DOHH2 (cell line): ENCODE measurements around the gene MYO15A.
A peak's percentile ranks its signal among the peaks of the same experiment; 100 is the strongest.

ENCODE experiments used
- H3F3A ChIP-seq: fragments of 200-600 bp; sonication (generic), shearing (Covaris generic); 2 replicates; pipeline ENCODE4 v1.6.0; 2016; ENCODE audit warnings: antibody characterized with exemption, mild to moderate bottlenecking; ENCODE audit not compliant: control insufficient read depth, insufficient read depth
- H3K27ac ChIP-seq: fragments of 200-600 bp; sonication (generic); 2 replicates; pipeline ENCODE4 v1.5.1; 2014; ENCODE audit warnings: low read depth, mild to moderate bottlenecking, low read length, moderate library complexity
- H3K27me3 ChIP-seq: fragments of 200-600 bp; sonication (generic); 2 replicates; pipeline ENCODE4 v1.6.1; 2014; ENCODE audit warnings: mild to moderate bottlenecking, low read length, mixed read lengths; ENCODE audit not compliant: control insufficient read depth
- H3K36me3 ChIP-seq: fragments of 200-600 bp; sonication (generic); 2 replicates; pipeline ENCODE4 v1.6.1; 2014; ENCODE audit warnings: mild to moderate bottlenecking, low read length, moderate library complexity, mixed read lengths; ENCODE audit not compliant: control insufficient read depth
- H3K4me1 ChIP-seq: fragments of 200-600 bp; sonication (generic); 2 replicates; pipeline ENCODE4 v1.6.1; 2014; ENCODE audit warnings: mild to moderate bottlenecking, low read length, mixed read lengths; ENCODE audit not compliant: control insufficient read depth
- H3K4me2 ChIP-seq: fragments of 200-600 bp; sonication (generic); 2 replicates; pipeline ENCODE4 v1.6.0; 2014; ENCODE audit warnings: mild to moderate bottlenecking, low read length, moderate library complexity
- H3K4me3 ChIP-seq: fragments of 200-600 bp; sonication (generic); 2 replicates; pipeline ENCODE4 v1.5.1; 2014; ENCODE audit warnings: mild to moderate bottlenecking, low read length, mixed read lengths
- H3K79me2 ChIP-seq: fragments of 200-600 bp; sonication (generic); 2 replicates; pipeline ENCODE4 v1.6.1; 2014; ENCODE audit warnings: mild to moderate bottlenecking, low read length, mixed read lengths; ENCODE audit not compliant: control insufficient read depth
- H3K9me2 ChIP-seq: fragments of 200-600 bp; sonication (generic); replicated peaks from 2 replicates; pipeline ENCODE4 v1.6.1; 2014; ENCODE audit warnings: mild to moderate bottlenecking, low read length, mixed read lengths; ENCODE audit not compliant: control insufficient read depth
- H3K9me3 ChIP-seq: fragments of 200-600 bp; sonication (generic); 2 replicates; pipeline ENCODE4 v1.6.1; 2014; ENCODE audit warnings: antibody characterized with exemption, low read length, mixed read lengths; ENCODE audit not compliant: control insufficient read depth, insufficient read depth
- H4K20me1 ChIP-seq: fragments of 200-600 bp; sonication (generic); 2 replicates; pipeline ENCODE4 v1.6.0; 2014; ENCODE audit warnings: low read depth, mild to moderate bottlenecking, antibody characterized with exemption, low read length, moderate library complexity; ENCODE audit not compliant: control insufficient read depth, insufficient read depth
- CTCF ChIP-seq: fragments of 200-600 bp; sonication (generic); IDR thresholded peaks from one replicate; pipeline ENCODE4 v1.5.1; 2014; ENCODE audit warnings: antibody characterized with exemption, mild to moderate bottlenecking, low read depth, low read length; ENCODE audit not compliant: poor library complexity, severe bottlenecking
- EZH2phosphoT487 ChIP-seq: fragments of 200-600 bp; sonication (generic); IDR thresholded peaks from 2 replicates; pipeline ENCODE4 v1.6.1; 2017; ENCODE audit warnings: borderline replicate concordance, mild to moderate bottlenecking, antibody characterized with exemption, low read length, moderate library complexity, mixed read lengths

The MYO15A gene

GRCh38 chr17:18161207-18162145 is 52.9 kb downstream of the MYO15A start:
- Histone ChIP-seq H3K27ac (no peak overlapping the region), H4K20me1 (no peaks in the 10 kb centered on the region), H3K4me1 (peaks cover 11% of the 10 kb centered on the region), H3K4me3 (no peak overlapping the region), H3K27me3 (peaks cover 3% of the 10 kb centered on the region; the same call in 1 of the 2 replicates), H3F3A (no peaks in the 10 kb centered on the region; the same call in 1 of the 2 replicates), H3K9me3 (no peaks in the 10 kb centered on the region), H3K79me2 (no peaks in the 10 kb centered on the region), H3K36me3 (no peaks in the 10 kb centered on the region), H3K9me2 (no peaks in the 10 kb centered on the region), H3K4me2 (no peak overlapping the region)
- no peak for TF ChIP-seq EZH2phosphoT487
- TF ChIP-seq CTCF, result no peak

- no peak overlapping the region for H3K4me2 ChIP-seq
- H3K9me2 ChIP-seq, result no peaks in the 10 kb centered on the region
- no peak for TF ChIP-seq CTCF
- H3K27me3 ChIP-seq, result peaks cover 3% of the 10 kb centered on the region; the same call in 1 of the 2 replicates
- no peaks in the 10 kb centered on the region for H4K20me1 ChIP-seq
- H3K79me2 ChIP-seq, result no peaks in the 10 kb centered on the region
- no peaks in the 10 kb centered on the region for H3K36me3 ChIP-seq
- H3K4me3 ChIP-seq, result no peak overlapping the region
- H3K27ac ChIP-seq, result no peak overlapping the region
- H3K4me1 ChIP-seq, result peaks cover 2% of the 10 kb centered on the region
- H3F3A ChIP-seq, result no peaks in the 10 kb centered on the region; the same call in 1 of the 2 replicates
- H3K9me3 ChIP-seq, result no peaks in the 10 kb centered on the region; the same call in 1 of the 2 replicates
Observed at GRCh38 chr17:18163547-18163946, 55.0 kb downstream of the MYO15A start.

- Histone ChIP-seq H3K36me3 (no peaks in the 10 kb centered on the region), H3K27ac (no peak overlapping the region)
- TF ChIP-seq CTCF (peak; percentile 20), EZH2phosphoT487 (no peak)
Observed at GRCh38 chr17:18166894-18167293, 58.3 kb downstream of the MYO15A start.

More at GRCh38 chr17:18166894-18167293, 58.3 kb downstream of the MYO15A start:
- H3K4me2 ChIP-seq, result no peak overlapping the region
- no peaks in the 10 kb centered on the region for H4K20me1 ChIP-seq
- no peak overlapping the region for H3K4me3 ChIP-seq
- H3K9me2 ChIP-seq, result no peaks in the 10 kb centered on the region
- no peaks in the 10 kb centered on the region for H3K79me2 ChIP-seq
- H3K9me3 ChIP-seq, result no peaks in the 10 kb centered on the region; the same call in 1 of the 2 replicates
- no peaks in the 10 kb centered on the region for H3F3A ChIP-seq
- H3K4me1 ChIP-seq, result no peaks in the 10 kb centered on the region
- H3K27me3 ChIP-seq, result 0 out of 2 replicates have a peak, but pooled peaks cover 1% of the 10 kb centered on the region
